K562 (cell line): Measurements from ENCODE around the gene CLCF1. TPM values are rescaled to one million over a fixed set of nuclear protein-coding genes. Genes with fewer than 3 reads are reported as not detected.

ENCODE experiments used
- ATAC-seq: fragments of 200-7000 bp; cut with Tn5 transposase; 3 replicates; pipeline ENCODE4 v1.9.1; 2020; ENCODE audit warnings: moderate library complexity
- BruUV-seq: library from RNA; stranded (reverse); fragments of 400-500 nt; replicated peaks from 2 replicates; lab custom pipeline; 2021; lab: Mats Ljungman, UMichigan
- CTCF ChIA-PET: fragments of 300-600 bp; formaldehyde crosslinking; extraction: SDS; loops from one replicate; lab custom pipeline; 2021; ENCODE audit warnings: low intra/inter-chr PET ratio; lab: Yijun Ruan, JAX
- POLR2A ChIA-PET: fragments of 300-600, 350-650 bp; sonication (Branson Sonifier 250); formaldehyde crosslinking; extraction: SDS; loops from one replicate; lab custom pipeline; 2021; ENCODE audit warnings: antibody characterized with exemption, inconsistent platforms; lab: Yijun Ruan, JAX
- DNase-seq, 4 experiments: peaks; one replicate each; pipeline versions ENCODE4 v3.0.0 to v3.0.0-alpha.2; 2011 to 2018; ENCODE audit warnings: low spot score in 3 of 4, mixed read lengths in 3 of 4; ENCODE audit errors: extremely low read depth in 1 of 4
- FAIRE-seq: peaks from 2 replicates; lab custom pipeline; 2011; peaks lifted over from hg19 to GRCh38; lab: Jason Lieb, UNC
- H2AFZ ChIP-seq: 2 replicates; pipeline ENCODE4 v1.6.0; 2011; ENCODE audit warnings: low read depth, low read length, control low read depth, inconsistent platforms
- H3K27ac ChIP-seq: fragments of 200-600 bp; 3 replicates; pipeline ENCODE4 v1.8.0; 2011; ENCODE audit warnings: low read depth, mild to moderate bottlenecking, control low read depth, inconsistent platforms, low read length, moderate library complexity, mixed read lengths; ENCODE audit errors: extremely low read depth
- H3K27me3 ChIP-seq, 2 experiments: fragments of 300-600 bp in 1 of 2; 2 replicates in 1 of 2; 3 replicates in 1 of 2; pipeline versions ENCODE4 v1.6.0 to v1.8.0; 2011; ENCODE audit warnings: inconsistent platforms in 2 of 2, low read length in 2 of 2, mild to moderate bottlenecking in 1 of 2, mixed read lengths in 1 of 2, moderate library complexity in 1 of 2; ENCODE audit not compliant: control insufficient read depth in 2 of 2, insufficient read depth in 2 of 2
- H3K36me3 ChIP-seq: fragments of 300-600 bp; 3 replicates; pipeline ENCODE4 v1.8.0; 2011; ENCODE audit warnings: mild to moderate bottlenecking, low read length, inconsistent platforms; ENCODE audit not compliant: control insufficient read depth, insufficient read depth
- H3K4me1 ChIP-seq, 2 experiments: fragments of 200-600 bp in 1 of 2; replicated peaks in 1 of 2; 2 replicates in 1 of 2; 3 replicates in 1 of 2; pipeline versions ENCODE4 v1.5.1 to v1.8.0; 2011; ENCODE audit warnings: inconsistent platforms in 2 of 2, low read length in 2 of 2, mild to moderate bottlenecking in 1 of 2, mixed read lengths in 1 of 2, moderate library complexity in 1 of 2; ENCODE audit not compliant: control insufficient read depth in 2 of 2, insufficient read depth in 2 of 2
- H3K4me2 ChIP-seq: 2 replicates; pipeline ENCODE4 v1.6.1; 2011; ENCODE audit warnings: low read length, control low read depth, inconsistent platforms, mixed read lengths; ENCODE audit not compliant: insufficient read depth
- H3K4me3 ChIP-seq: fragments of 200-600 bp; sonication (generic), shearing (Covaris generic); 2 replicates; pipeline ENCODE4 v1.5.1; 2016; ENCODE audit warnings: control low read depth, inconsistent platforms
- H3K79me2 ChIP-seq: fragments of 200-600 bp; 3 replicates; pipeline ENCODE4 v1.8.0; 2011; ENCODE audit warnings: low read length, inconsistent platforms; ENCODE audit not compliant: control insufficient read depth, insufficient read depth
- H3K9ac ChIP-seq, 2 experiments: 2 replicates each; pipeline versions ENCODE4 v1.6.0 to v1.6.1; 2011; ENCODE audit warnings: low read depth in 2 of 2, low read length in 2 of 2, control low read depth in 1 of 2, inconsistent platforms in 1 of 2, mild to moderate bottlenecking in 1 of 2, mixed read lengths in 1 of 2; ENCODE audit not compliant: insufficient read depth in 1 of 2
- H3K9me1 ChIP-seq: one replicate; pipeline ENCODE4 v1.6.0; 2011; ENCODE audit warnings: inconsistent platforms, mild to moderate bottlenecking, low read length, moderate library complexity; ENCODE audit not compliant: control insufficient read depth, insufficient read depth
- H3K9me3 ChIP-seq: replicated peaks from 2 replicates; pipeline ENCODE4 v1.5.1; 2011; ENCODE audit warnings: low read depth, low read length, inconsistent platforms; ENCODE audit not compliant: control insufficient read depth, insufficient read depth
- H4K20me1 ChIP-seq: replicated peaks from 2 replicates; pipeline ENCODE4 v1.6.1; 2011; ENCODE audit warnings: low read length, inconsistent platforms, mixed read lengths; ENCODE audit not compliant: control insufficient read depth, insufficient read depth
- CHD4 ChIP-seq: fragments of 200-600 bp; sonication (generic); IDR thresholded peaks from 3 replicates; pipeline ENCODE4 v1.6.1; 2012; ENCODE audit warnings: low read depth, mild to moderate bottlenecking, mixed read lengths, low read length, inconsistent platforms; ENCODE audit not compliant: insufficient read depth, insufficient replicate concordance, poor library complexity, severe bottlenecking
- ELF2 ChIP-seq: fragments of 250-450 bp; sonication (Bioruptor Pico); IDR thresholded peaks from 2 replicates; pipeline ENCODE4 v1.5.0; 2021; ENCODE audit warnings: mild to moderate bottlenecking
- MAFK ChIP-seq: IDR thresholded peaks from 2 replicates; pipeline ENCODE4 v1.6.1; 2011; ENCODE audit warnings: low read length, improper control_type of control experiment
- MTA3 ChIP-seq: fragments of 450-650 bp; formaldehyde crosslinking; IDR thresholded peaks from 2 replicates; pipeline ENCODE4 v1.6.1; 2017; ENCODE audit warnings: mild to moderate bottlenecking, borderline replicate concordance
- MTF1 ChIP-seq: fragments of 250-450 bp; sonication (Bioruptor Pico); IDR thresholded peaks from 2 replicates; pipeline ENCODE4 v1.9.0; 2021; ENCODE audit warnings: moderate library complexity, mild to moderate bottlenecking, inconsistent platforms, borderline replicate concordance
- RBFOX2 ChIP-seq: fragments of 200-400 bp; formaldehyde crosslinking; IDR thresholded peaks from 2 replicates; pipeline ENCODE4 v1.6.1; 2017; ENCODE audit warnings: low read depth, mild to moderate bottlenecking, low read length, moderate library complexity
- whole genome bisulfite sequencing: fragments of 100-300 bp; shearing (Covaris generic); methylation state at CpG from one replicate; pipeline ENCODE4 v1.1.6; 2016; ENCODE audit warnings: low coverage, mixed read lengths; ENCODE audit not compliant: insufficient coverage; ENCODE audit errors: missing lambda C conversion rate; 5-methylcytosine and 5-hydroxymethylcytosine counted together
- in situ Hi-C: fragments of 300-500 bp; cut with MboI; formaldehyde crosslinking; loops from 4 replicates; pipeline ENCODE4 v1.15.0; 2018; ENCODE audit warnings: inconsistent platforms, mixed read lengths
- intact Hi-C: fragments of 100-400 bp; cut with micrococcal nuclease; formaldehyde crosslinking; loops from 2 replicates; pipeline ENCODE4 v1.14.2; 2022
- polyA plus RNA-seq, 8 experiments: library from polyadenylated mRNA; depleted of rRNA in 4 of 8; stranded (reverse) in 5 of 8; unstranded in 3 of 8; fragments of >200 nt; fragmentation: Nextera tagmentation in 2 of 8; fragmentation: Illumina TruSeq in 1 of 8; extraction: Ambion mirVana in 2 of 8; extraction: Trizol in 1 of 8; gene quantifications; 2 replicates each; pipeline versions ENCODE4 v1.2.1 to v1.2.3, GENCODE V29; 2011 to 2014; ENCODE audit warnings: inconsistent platforms in 1 of 8, missing spikeins in 1 of 8
- total RNA-seq, 7 experiments: library from RNA; depleted of rRNA in 6 of 7; stranded (reverse); fragments of >200 nt in 6 of 7; fragmentation: Illumina TruSeq in 2 of 7; extraction: Trizol in 2 of 7; gene quantifications; 2 replicates each; pipeline versions ENCODE4 v1.2.1 to v1.2.3, GENCODE V29; 2011 to 2021; ENCODE audit warnings: low replicate concordance in 1 of 7
- TF ChIP-seq, protein P1 (sequence below): fragments of 250-450 bp; sonication (Bioruptor Pico); IDR thresholded peaks from 2 replicates; pipeline ENCODE4 v1.4.0; 2020
- TF ChIP-seq, protein P2 (sequence below): sonication (generic); formaldehyde crosslinking; IDR thresholded peaks from 2 replicates; pipeline ENCODE4 v1.9.0; 2022; ENCODE audit warnings: mild to moderate bottlenecking, missing genetic modification reagents

CLCF1 gene
- total and polyA plus RNA-seq, 9 of the 15 experiments (the other 6 are each of a cell fraction or from before 2014, with no cell fraction given) = 0.49 to 5.8 (median 3.0) TPM

DNA sequence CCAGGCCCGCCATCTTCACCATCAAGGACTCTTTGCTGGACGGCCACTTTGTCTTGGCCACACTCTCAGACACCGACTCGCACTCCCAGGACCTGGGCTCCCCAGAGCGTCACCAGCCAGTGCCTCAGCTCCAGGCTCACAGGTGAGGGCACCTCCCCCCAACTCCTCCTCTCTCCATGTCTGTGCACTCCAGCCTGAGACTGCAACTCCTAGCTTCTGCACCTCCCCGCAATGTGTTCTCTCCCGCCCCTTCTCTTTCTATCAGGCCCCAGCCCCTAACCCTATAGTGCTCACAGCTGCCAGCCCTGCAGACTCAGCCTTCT is 22.8 kb upstream of the CLCF1 start:
- DNase-seq (no peak), ATAC-seq (no peak), FAIRE-seq (no peak)
- Histone ChIP-seq H3K4me2 (no peak overlapping the region), H3K9ac (peak overlapping the region in 1 of 2 experiments; percentile 65; a peak in 1 of 4 replicates), H3K4me1 (peaks cover 15 to 79% of the 10 kb centered on the region in 2 experiments; a peak in 4 of 5 replicates), H3K9me1 (peaks cover 3% of the 10 kb centered on the region), H2AFZ (no peak overlapping the region), H3K27ac (no peak overlapping the region), H3K27me3 (no peaks in the 10 kb centered on the region), H3K36me3 (peaks cover 69% of the 10 kb centered on the region), H3K9me3 (no peaks in the 10 kb centered on the region), H4K20me1 (peaks cover 4% of the 10 kb centered on the region; the same call in 1 of the 2 replicates), H3K79me2 (peaks cover 34% of the 10 kb centered on the region), H3K4me3 (no peak overlapping the region)
- POLR2A ChIA-PET = interaction anchor here (0.6 to 1.4 kb wide), 7 partner anchors 13 to 358 kb away, joined by 3 to 5 read pairs (median 3); partner anchors contain the start of gene POLD4
- CTCF ChIA-PET = no interaction called here
- intact Hi-C loops (no loop called here), in situ Hi-C loops (no loop called here)
- TF ChIP-seq CHD4 (no peak), ELF2 (CRISPR knock-in tag) (no peak), MTF1 (CRISPR knock-in tag) (no peak), MAFK (no peak), RBFOX2 (peak; percentile 57; the same call in 1 of the 2 replicates), MTA3 (no peak)
- TF ChIP-seq, protein P1, sequence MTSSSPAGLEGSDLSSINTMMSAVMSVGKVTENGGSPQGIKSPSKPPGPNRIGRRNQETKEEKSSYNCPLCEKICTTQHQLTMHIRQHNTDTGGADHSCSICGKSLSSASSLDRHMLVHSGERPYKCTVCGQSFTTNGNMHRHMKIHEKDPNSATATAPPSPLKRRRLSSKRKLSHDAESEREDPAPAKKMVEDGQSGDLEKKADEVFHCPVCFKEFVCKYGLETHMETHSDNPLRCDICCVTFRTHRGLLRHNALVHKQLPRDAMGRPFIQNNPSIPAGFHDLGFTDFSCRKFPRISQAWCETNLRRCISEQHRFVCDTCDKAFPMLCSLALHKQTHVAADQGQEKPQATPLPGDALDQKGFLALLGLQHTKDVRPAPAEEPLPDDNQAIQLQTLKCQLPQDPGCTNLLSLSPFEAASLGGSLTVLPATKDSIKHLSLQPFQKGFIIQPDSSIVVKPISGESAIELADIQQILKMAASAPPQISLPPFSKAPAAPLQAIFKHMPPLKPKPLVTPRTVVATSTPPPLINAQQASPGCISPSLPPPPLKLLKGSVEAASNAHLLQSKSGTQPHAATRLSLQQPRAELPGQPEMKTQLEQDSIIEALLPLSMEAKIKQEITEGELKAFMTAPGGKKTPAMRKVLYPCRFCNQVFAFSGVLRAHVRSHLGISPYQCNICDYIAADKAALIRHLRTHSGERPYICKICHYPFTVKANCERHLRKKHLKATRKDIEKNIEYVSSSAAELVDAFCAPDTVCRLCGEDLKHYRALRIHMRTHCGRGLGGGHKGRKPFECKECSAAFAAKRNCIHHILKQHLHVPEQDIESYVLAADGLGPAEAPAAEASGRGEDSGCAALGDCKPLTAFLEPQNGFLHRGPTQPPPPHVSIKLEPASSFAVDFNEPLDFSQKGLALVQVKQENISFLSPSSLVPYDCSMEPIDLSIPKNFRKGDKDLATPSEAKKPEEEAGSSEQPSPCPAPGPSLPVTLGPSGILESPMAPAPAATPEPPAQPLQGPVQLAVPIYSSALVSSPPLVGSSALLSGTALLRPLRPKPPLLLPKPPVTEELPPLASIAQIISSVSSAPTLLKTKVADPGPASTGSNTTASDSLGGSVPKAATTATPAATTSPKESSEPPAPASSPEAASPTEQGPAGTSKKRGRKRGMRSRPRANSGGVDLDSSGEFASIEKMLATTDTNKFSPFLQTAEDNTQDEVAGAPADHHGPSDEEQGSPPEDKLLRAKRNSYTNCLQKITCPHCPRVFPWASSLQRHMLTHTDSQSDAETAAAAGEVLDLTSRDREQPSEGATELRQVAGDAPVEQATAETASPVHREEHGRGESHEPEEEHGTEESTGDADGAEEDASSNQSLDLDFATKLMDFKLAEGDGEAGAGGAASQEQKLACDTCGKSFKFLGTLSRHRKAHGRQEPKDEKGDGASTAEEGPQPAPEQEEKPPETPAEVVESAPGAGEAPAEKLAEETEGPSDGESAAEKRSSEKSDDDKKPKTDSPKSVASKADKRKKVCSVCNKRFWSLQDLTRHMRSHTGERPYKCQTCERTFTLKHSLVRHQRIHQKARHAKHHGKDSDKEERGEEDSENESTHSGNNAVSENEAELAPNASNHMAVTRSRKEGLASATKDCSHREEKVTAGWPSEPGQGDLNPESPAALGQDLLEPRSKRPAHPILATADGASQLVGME (CRISPR knock-in tag) = no peak
- TF ChIP-seq, protein P2, sequence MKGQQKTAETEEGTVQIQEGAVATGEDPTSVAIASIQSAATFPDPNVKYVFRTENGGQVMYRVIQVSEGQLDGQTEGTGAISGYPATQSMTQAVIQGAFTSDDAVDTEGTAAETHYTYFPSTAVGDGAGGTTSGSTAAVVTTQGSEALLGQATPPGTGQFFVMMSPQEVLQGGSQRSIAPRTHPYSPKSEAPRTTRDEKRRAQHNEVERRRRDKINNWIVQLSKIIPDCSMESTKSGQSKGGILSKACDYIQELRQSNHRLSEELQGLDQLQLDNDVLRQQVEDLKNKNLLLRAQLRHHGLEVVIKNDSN (CRISPR knock-in tag) = no peak
- BruUV-seq = no TSS peak
- 85% methylated on average over 6 of the region's 7 CpGs for WGBS
